Measurements from ENCODE around the gene RAB11FIP2.
A peak's percentile ranks its signal among the peaks of the same experiment; 100 is the strongest.

RAB11FIP2 gene

DNA sequence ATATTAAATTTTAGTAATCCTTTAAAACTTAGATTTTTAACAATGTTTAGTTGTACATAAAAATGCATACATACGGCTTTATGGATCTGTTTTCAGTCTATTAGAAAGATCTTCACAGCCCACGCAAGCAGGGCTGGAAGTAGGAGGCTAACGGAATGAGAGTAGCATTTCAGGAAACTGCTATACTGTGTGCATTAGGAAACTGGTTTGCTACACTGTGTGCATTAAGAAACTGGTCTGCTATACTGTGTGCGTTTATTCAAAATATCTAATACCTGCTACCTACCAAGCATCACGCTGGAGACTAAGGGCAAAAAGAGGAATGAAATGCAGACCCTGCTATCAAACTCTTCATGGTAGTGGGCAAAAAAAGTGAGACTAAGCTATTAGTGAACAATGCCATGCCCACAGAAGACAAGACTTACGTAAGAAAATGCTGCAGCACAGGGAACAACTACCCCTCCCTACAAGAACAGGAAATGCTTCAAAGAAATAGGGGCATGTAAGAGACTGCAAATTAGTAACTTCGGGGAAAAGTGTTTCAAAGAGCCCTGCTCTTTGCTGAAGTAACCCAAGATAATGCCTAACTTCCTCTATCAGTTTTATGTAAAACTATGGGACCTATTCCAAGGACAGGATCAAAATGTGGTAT lies 11.3 kb downstream of the RAB11FIP2 start:
- DNase-seq (ENCODE audit: insufficient read length, low spot score), result no peak
- TF ChIP-seq, protein P1, sequence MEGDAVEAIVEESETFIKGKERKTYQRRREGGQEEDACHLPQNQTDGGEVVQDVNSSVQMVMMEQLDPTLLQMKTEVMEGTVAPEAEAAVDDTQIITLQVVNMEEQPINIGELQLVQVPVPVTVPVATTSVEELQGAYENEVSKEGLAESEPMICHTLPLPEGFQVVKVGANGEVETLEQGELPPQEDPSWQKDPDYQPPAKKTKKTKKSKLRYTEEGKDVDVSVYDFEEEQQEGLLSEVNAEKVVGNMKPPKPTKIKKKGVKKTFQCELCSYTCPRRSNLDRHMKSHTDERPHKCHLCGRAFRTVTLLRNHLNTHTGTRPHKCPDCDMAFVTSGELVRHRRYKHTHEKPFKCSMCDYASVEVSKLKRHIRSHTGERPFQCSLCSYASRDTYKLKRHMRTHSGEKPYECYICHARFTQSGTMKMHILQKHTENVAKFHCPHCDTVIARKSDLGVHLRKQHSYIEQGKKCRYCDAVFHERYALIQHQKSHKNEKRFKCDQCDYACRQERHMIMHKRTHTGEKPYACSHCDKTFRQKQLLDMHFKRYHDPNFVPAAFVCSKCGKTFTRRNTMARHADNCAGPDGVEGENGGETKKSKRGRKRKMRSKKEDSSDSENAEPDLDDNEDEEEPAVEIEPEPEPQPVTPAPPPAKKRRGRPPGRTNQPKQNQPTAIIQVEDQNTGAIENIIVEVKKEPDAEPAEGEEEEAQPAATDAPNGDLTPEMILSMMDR (IDR thresholded peaks at IDR 0.05; ENCODE audit: insufficient read depth, missing control alignments), result no peak
- no peak for FAIRE-seq

DNA sequence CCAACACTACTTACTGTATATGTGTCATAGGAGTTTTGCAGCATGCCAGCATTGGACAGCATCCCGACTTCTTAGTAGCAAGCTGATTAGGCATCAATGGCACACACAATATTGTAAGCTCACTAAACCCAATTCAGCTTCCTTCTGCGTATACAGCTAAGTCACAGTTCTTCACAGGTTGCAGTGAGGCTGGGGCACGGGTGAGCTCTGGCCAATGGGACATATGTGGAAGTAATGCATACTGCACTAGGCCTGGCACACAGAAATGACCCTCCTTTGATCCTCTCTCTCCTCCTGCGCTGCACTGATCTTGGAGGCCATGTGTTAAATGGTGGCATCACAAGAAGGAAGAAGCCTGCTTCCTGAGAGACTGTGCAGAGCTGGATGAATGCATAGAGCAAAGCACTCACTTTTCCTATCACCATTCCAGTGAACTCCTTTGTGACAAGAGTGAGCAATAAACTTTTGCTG lies 11.9 kb downstream of the RAB11FIP2 start:
- DNase-seq (ENCODE audit: insufficient read length, low spot score) (no peak), FAIRE-seq (no peak)
- TF ChIP-seq, protein P1 (IDR thresholded peaks at IDR 0.05; ENCODE audit: insufficient read depth, missing control alignments), result no peak

DNA sequence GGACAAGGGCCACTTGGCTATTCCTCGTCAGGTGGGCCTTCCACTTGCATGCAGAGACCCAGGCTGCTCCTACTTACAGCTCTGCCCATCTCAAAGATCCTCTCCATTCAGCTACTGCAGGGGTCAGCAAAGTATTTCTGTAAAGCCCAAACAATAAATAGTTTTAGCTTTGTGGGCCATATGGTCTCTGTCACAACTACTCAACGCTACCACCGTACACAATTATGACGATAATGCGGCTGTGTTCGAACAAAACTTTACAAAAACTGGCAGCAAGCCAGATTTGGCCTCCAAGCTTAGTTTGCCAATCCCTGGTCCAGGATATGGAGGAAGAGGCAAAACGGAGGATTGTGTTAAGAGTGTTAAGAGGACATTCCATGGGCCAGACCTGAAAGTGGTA lies 12.8 kb downstream of the RAB11FIP2 start:
- FAIRE-seq (no peak), DNase-seq (ENCODE audit: insufficient read length, low spot score) (no peak)
- TF ChIP-seq, protein P1 (IDR thresholded peaks at IDR 0.05; ENCODE audit: insufficient read depth, missing control alignments), result peak; percentile 27

DNA sequence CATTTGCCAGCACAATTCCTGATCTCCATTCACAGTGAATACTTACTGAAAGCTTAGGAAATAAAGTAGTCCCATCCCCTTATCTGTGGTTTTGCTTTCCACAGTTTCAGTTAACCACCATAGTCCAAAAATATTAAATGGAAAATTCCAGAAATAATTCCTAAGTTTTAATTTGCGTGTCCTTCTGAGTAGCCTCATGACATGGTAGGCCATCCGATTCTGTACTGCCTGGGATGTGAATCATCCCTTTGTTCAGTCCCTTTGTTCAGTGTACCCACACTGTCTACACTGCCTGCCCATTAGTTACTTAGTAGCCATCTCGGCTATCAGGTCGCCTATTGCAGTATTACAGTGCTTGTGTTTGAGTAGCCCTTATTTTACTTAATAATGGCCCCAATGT lies 14.2 kb downstream of the RAB11FIP2 start:
- TF ChIP-seq, protein P1 (IDR thresholded peaks at IDR 0.05; ENCODE audit: insufficient read depth, missing control alignments), result no peak
- no peak for DNase-seq (ENCODE audit: insufficient read length, low spot score)
- no peak for FAIRE-seq

DNA sequence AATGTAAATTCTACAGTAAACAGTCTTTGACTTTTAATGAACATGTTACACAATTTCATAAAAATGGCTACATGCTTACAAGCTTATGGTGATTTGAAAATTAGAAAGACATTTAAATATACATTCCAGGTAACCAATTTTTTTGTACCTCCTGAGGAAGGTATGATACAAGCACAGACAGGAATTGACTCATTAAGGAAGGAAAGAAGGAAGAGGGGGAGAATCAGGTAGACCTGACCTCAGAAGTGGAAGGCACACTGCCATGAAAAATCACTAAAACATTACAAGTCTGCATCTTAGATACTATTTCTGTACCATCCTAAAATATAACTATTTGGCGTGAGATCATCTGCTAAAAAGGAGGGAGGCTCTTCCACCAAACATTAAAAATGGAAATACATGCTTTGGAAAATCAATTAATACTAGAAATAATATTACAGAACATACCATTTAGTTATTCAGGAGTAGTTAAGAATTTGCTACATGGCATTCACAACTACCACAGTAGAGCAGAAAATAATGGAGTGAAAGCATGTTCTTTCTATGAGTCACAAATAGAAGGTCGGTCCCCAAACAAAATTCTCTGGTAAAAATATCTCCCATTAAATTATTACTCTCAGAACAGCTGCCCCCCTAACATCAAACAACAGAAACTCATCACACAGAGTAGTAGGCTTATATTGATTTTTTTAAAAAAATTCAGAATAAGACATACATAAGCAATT lies 15.2 kb downstream of the RAB11FIP2 start:
- DNase-seq (ENCODE audit: insufficient read length, low spot score), result no peak
- TF ChIP-seq, protein P1 (IDR thresholded peaks at IDR 0.05; ENCODE audit: insufficient read depth, missing control alignments), result no peak
- FAIRE-seq, result no peak

DNA sequence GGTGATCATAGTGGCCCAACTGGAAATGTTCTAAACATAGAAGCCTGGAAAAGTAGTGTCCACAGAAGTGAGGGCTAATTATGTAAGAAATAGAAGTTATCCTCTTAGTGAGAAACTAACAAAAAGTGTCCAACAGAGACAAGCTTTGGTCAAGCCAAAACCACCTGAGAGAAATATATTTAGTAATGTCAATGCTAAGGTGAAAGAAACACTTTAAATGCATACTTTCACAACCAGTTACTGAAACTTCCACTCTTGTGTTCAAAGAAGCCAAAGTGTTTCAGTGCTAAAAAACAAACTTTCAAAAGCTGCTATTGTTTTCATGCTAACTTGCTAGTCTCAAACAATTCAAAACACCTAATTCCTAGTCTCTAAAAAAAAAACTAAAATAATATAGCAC lies 18.1 kb downstream of the RAB11FIP2 start:
- FAIRE-seq (no peak), DNase-seq (ENCODE audit: insufficient read length, low spot score) (no peak)
- TF ChIP-seq, protein P1 (IDR thresholded peaks at IDR 0.05; ENCODE audit: insufficient read depth, missing control alignments), result no peak

DNA sequence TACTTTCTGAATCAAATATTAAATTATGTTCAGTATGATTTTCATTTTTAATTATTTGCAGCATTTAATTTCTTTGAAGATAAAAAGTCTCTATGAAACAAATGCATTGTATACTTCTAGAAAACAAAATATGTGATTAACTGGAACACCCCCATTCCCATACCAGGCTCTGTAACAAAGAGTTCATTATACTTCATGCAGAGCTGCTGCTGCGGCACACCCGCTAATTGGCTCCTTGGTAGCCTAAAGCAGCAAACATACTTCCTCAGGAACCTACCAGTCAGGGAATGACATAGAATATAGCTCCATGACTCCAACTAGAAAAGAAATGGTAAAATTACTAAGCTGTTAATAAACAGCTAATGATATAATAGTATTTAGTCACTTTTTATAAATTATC lies 19.3 kb downstream of the RAB11FIP2 start:
- DNase-seq (ENCODE audit: insufficient read length, low spot score) (no peak), FAIRE-seq (no peak)
- TF ChIP-seq, protein P1 (IDR thresholded peaks at IDR 0.05; ENCODE audit: insufficient read depth, missing control alignments), result no peak
